NOMO-1 (cell line): ENCODE measurements around the gene OTC.

Experiments
- DNase-seq, 2 experiments: peaks; one replicate each; lab custom pipeline; 2025; ENCODE audit not compliant: unreplicated experiment in 2 of 2; lab: John Stamatoyannopoulos, UW

The OTC gene

GRCh38 chrX:38352362-38352761, at the start of gene OTC:
Gene OTC (plus strand): TSS chrX:38352604. CDS start chrX:38352697, 93 bp downstream.
- DNase-seq = no peak

GRCh38 chrX:38304010-38304409, 48.4 kb upstream of the OTC start:
- no peak for DNase-seq

DNA sequence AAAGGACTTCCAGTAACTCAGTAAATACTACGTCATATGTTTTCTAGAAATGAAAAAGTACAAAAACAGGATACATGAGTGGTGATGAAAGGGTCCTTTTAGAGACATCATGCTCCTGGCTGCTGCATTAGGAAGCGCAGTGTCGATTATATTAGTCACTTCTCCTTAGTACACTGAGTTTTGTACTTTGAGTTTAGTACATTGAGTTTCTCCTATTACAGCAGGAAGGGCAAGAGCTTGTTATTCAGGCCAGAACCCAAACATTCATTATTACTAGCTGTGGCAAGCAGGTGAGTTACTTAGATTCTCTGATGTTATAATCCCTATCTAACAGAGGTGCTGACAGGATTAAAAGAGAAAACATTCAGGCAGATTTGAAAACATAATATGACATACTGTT, 46.4 kb upstream of the OTC start:
- DNase-seq = no peak

DNA sequence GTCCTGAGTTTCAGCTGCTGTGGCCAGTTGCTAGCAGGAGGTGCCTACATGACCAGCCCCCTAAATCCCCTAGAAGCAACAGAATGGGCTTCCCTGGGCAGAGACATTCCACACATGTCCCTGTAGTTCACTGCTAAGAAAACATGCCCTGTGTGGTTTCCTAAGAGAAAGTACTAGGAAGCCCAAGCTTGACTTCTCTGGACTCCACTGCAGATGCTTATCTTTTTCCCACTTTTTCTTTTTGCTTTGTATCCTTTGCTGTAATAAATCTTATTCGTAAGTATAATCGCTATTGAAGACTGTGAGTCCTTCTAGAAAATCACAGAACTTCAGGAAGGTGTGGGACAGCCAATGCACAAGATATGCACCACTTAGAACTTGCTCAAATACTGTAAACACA, 40.7 kb upstream of the OTC start:
- DNase-seq = no peak

DNA sequence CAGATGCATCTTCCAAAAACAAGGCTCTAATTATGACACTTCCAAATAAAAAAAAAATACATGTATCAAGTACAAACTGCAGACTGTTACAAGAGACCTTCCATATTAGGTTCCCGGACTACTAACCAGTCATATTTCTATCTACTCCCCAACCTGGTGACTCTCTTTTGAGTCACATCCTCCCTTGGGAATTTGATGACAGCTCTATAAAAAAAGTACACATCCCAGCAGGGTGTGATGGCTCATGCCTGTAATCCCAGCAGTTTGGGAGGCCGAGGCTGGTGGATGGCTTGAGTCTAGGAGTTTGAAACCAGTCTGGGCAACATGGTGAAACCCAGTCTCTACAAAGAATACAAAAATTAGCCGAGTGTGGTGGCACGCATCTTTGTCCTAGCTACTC, 40.0 kb upstream of the OTC start:
- DNase-seq = no peak

DNA sequence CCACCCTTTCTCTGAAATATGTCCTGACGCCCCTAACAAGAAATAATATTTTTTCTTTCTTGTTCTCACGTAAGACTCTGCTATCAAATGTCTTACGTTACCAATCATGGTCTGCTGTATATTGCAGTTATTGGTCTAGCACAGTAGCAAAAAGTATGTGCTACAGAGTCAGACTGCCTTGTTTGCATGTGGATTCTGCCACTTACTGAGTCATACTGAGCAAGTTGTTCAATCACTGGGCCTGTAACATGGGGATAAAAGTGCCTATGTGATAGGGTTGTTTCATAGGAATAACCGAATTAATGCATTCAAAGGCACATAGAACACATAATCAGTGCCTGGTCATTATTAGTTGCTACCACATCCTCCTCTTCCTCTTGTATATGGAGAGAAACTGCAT, 39.2 kb upstream of the OTC start:
- no peak for DNase-seq

DNA sequence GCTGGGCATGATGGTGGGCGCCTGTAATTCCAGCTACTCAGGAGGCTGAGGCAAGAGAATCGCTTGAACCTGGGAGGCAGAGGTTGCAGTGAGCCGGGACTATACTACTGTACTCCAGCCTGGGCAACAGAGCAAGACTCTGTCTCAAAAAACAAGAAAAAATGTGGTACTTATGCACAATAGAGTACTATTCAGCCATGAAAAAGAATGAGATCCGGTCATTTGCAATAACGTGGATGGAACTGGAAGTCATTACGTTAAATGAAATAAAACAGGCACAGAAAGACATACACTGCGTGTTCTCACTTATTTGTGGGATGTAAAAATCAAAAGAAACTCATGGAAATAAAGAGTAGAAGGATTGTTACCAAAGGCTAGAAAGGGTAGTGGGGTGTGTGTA, 37.2 kb upstream of the OTC start:
- DNase-seq = no peak

DNA sequence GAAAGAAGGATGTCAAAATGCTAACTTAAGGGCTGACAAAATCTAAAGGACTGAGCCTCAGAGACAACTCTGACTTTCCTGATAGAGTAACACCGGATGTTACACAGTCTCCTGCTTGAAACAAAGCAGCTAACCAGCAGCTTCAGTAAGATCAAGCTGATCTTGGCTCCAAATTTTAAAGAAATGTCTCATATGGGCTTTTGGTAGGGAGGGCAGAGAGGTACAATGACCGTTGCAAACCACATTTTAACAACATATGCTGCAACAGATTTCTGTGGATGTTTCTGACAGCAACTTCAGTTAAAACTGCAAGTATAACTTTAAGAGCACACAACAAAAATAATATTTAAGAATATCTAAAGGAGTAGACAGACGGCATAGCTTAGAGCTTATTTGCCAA, 34.2 kb upstream of the OTC start:
- peak; percentile 33 to 60 for DNase-seq

- DNase-seq = no peak
Measured at GRCh38 chrX:38318606-38319005, 33.8 kb upstream of the OTC start.

- DNase-seq = no peak
Measured at GRCh38 chrX:38320819-38321218, 31.6 kb upstream of the OTC start.

- no peak for DNase-seq
Measured at GRCh38 chrX:38326086-38326485, 26.3 kb upstream of the OTC start.

DNA sequence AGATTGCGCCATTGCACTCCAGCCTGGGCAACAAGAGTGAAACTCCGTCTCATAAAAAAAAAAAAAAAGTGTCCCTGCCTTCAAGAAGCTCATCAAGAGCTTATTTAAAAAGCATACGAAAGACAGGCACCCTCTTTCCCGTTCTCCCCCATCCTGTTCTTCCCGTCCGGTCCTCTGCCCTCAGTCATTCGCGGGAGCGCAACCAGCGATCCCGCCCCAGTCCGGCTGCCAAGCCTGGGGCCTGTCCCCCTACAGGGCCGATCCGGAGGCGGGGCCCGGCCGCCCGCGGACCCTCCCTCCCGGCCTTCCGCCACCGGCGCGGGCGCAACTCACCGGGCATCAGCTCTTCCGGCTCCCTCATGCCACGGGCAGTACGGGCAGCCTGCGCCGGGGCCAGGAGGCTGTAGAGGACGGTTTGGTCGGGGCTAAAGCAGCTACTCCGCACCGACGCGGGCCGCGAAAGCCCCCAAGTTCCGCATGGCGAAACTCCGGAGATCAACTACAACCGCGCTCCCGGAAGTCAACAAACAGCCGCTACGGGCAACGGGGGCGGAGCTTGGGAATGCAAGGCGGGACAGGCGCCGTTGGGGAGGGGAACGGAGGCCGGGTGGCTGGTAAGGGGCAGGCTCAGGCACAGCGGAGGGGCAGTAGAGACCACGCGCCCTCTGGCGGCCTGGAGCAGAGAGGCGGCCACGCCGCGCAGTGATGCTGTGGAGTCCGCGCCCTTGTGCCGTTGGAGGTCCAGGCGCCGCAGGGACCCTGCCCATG, 25.2 kb upstream of the OTC start, which contains the start of gene RPGR:
TSS of gene RPGR (minus strand) at position 503 of the 768 bp plus-strand sequence. CDS start at position 361, 142 bp downstream.
- DNase-seq = peak; percentile 81 to 91

DNA sequence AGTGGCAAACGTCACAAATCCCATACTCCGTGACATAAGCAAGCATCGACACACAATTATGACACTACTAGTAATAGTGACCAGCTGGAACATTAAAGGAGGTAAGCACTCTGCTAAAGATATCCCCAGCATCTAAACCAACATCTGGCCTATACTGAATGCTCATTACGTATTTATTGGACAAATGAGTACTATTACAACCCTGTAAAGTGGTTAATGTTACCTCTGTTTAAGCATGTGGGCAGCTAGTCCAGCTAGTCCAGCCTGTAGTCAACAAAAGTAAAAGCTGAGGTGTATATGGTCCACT, 24.7 kb upstream of the OTC start:
- DNase-seq = no peak

DNA sequence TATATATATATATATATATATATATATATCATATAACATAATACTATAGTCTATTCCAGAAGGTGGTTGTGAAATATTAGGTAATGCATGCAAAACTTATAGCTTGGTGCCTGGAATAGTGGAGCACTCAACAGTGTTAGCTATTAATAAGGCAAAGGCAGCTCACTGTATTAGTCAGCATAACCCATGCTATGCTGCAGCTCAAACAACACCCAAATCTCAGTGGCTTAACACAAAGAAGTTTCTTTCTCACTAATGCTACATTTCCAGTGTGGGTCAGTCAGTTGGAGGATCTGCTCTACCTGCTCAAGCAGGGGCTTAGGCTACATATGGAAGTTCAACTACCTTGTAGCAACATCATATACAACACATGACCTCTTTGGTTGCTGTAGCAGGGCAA, 19.9 kb upstream of the OTC start:
- DNase-seq = no peak

- DNase-seq = no peak
Measured at GRCh38 chrX:38335382-38335781, 17.0 kb upstream of the OTC start.

DNA sequence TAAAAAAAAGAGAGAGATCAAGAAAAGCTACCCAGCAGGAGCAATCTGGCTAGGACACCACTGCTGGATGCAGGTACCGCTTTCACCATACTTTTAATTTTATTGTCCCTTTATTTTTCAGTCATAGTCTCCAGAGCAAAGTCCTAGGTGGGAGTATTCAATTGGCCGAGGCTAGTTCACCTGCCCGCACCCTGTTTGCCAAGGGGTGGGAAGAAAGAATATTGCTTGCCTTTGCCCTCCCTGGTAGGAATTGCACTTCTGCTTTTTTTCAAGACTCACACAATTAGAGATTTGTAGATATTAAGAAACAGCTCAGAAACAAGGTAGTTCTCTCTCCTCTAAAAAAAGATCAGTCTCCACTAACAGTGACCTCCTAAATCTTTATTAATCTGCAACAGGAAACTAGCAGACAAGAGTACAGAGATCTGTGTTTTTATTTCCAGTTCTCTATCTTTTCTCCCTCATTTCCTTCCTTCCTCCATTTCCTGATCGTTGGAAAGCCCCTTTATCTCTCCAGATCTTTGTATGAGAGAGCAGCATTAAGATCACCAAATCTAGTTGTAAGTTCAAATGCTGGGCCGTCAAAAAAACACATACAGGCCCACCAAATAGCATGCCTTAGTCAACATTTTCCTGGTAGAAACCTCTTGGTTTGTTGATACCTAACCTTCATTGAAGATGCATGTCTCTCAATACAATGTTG, 15.7 kb upstream of the OTC start:
- DNase-seq = peak; percentile 10 to 49

GRCh38 chrX:38341442-38341841, 11.0 kb upstream of the OTC start:
- DNase-seq = no peak

GRCh38 chrX:38342853-38343778, 9.3 kb upstream of the OTC start:
- no peak for DNase-seq

- DNase-seq = no peak
Measured at GRCh38 chrX:38346150-38346549, 6.3 kb upstream of the OTC start.

DNA sequence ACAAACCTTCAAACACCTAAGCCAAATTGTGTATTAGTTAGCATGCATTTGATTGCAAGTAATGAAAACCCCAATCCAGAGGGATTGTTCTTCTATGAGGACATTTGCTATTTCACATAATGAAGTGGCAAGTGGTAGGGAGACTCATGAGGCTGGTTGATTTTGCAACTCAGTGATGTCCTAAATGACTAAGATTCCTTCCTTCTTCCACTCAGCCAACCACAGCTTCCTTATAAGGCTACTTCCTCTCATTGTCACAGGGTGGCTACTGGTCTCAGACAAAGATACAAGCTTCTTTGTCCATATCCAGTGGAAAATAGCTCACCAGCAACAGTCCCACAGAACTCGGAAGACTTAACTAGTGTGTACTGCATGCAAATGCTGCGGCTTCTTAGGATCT, 5.3 kb upstream of the OTC start:
- DNase-seq = peak; percentile 48 to 90

DNA sequence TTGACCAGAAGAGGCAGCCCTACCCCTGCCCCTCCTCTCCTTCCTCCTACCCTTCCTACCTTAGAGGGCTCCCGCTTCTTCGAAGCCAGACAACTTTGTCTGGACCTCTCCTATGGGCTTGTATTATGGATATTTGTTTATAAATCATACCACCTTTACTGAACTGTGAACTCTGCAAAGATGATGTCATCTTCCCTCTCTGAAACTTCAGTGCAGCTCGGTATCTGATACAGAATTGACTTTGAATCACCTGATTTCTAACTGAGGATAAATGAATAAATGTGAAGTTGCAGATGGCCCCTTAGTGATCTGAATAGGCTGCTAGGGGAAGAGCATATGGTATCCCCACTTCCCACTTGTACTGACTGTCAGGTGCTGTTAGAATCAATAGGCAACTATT, 1.1 kb upstream of the OTC start:
- no peak for DNase-seq
